ENCODE results near the gene DPP6. TPM values are rescaled to one million over a fixed set of nuclear protein-coding genes. Genes with fewer than 3 reads are reported as not detected.

Gene DPP6
- total RNA-seq, 2 experiments from 2014 or later, result not detected

DNA sequence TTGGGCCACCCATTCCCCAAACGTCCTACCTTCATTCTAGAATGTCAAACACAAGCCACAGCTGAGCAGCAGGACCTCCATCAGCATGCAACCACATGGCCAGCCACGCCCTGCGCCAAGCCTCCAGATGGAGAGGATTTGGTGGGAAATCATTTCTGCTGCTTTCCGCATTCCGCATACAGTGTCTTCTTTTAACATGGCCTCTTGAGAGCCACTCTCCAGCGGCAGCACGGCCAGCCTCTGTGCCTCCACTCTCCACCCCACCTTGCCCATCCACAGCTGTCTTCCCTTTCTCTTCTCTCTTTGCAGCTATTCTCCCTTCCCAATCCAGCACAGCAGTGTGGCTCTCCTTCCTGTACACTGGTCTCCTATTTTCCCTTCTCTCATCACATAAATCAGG is 561.6 kb downstream of the DPP6 start:
- TF ChIP-seq, protein P1, sequence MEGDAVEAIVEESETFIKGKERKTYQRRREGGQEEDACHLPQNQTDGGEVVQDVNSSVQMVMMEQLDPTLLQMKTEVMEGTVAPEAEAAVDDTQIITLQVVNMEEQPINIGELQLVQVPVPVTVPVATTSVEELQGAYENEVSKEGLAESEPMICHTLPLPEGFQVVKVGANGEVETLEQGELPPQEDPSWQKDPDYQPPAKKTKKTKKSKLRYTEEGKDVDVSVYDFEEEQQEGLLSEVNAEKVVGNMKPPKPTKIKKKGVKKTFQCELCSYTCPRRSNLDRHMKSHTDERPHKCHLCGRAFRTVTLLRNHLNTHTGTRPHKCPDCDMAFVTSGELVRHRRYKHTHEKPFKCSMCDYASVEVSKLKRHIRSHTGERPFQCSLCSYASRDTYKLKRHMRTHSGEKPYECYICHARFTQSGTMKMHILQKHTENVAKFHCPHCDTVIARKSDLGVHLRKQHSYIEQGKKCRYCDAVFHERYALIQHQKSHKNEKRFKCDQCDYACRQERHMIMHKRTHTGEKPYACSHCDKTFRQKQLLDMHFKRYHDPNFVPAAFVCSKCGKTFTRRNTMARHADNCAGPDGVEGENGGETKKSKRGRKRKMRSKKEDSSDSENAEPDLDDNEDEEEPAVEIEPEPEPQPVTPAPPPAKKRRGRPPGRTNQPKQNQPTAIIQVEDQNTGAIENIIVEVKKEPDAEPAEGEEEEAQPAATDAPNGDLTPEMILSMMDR (IDR thresholded peaks at IDR 0.05), result no peak
- peaks cover 3% of the 10 kb centered on the region for H3K9me3 Mint-ChIP-seq
- no peak overlapping the region for H3K4me3 Mint-ChIP-seq
- Histone ChIP-seq H3K27me3 (ENCODE audit: control insufficient read depth in 1 of 2, insufficient read depth in 2 of 2, low read length in 2 of 2) (no peaks in the 10 kb centered on the region), H3K36me3 (ENCODE audit: insufficient read depth, low read length) (no peaks in the 10 kb centered on the region), H3K27ac (ENCODE audit: low read depth in 1 of 2, low read length in 2 of 2) (no peak overlapping the region), H3K9me3 (ENCODE audit: control insufficient read depth in 1 of 2, insufficient read depth in 1 of 2, low read length in 2 of 2) (peaks cover 0 to 8% of the 10 kb centered on the region in 2 experiments), H3K4me3 (ENCODE audit: low read length) (no peak overlapping the region), H3K4me1 (ENCODE audit: insufficient read depth, low read length) (no peaks in the 10 kb centered on the region)
- H3K27ac Mint-ChIP-seq, result no peak overlapping the region
- ChIA-PET POLR2A (no interaction called here), CTCF (no interaction called here)
- H3K27me3 Mint-ChIP-seq, result no peaks in the 10 kb centered on the region
- DNase-seq (no peak), ATAC-seq (ENCODE audit: poor library complexity) (no peak)
- intact Hi-C loops (cut with DNase I, micrococcal nuclease), result no loop called here
- H3K36me3 Mint-ChIP-seq (ENCODE audit: low read depth), result no peaks in the 10 kb centered on the region
- H3K4me1 Mint-ChIP-seq (ENCODE audit: low read depth), result no peaks in the 10 kb centered on the region

DNA sequence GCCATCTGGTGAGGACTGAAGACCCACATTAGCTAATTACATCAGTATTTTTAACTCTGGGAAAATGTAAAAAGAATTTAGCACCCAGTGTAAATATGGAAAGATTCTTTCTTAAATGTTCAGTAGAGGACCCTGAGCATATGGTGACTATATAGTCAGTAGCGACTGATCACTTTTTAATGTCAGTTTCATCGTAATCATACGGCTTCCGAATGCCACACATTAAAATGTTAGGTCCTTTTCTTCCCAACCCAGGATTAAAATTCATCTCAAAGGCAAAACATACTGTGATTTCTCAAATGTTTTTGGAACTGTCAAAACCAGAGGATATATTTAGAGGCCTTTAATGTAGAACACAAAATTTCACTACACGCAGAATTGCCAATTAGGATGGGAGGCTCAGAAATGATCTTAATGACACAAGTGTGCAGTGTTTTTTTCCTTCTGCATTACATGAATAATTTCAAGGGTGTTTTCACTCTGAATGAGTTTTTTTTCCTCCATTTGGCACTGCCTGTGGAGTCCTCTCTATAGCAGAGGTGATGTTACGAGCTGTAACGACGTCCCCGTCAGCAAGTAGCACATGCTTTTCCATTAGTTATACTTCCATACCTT is 568.0 kb downstream of the DPP6 start:
- H3K27me3 ChIP-seq (ENCODE audit: control insufficient read depth in 1 of 2, insufficient read depth in 2 of 2, low read length in 2 of 2), result no peaks in the 10 kb centered on the region
- CTCF ChIA-PET, result no interaction called here
- H3K36me3 ChIP-seq (ENCODE audit: insufficient read depth, low read length), result no peaks in the 10 kb centered on the region
- peaks cover 4% of the 10 kb centered on the region for H3K9me3 Mint-ChIP-seq
- no peak overlapping the region for H3K4me3 Mint-ChIP-seq
- H3K27me3 Mint-ChIP-seq, result no peaks in the 10 kb centered on the region
- H3K27ac Mint-ChIP-seq, result no peak overlapping the region
- no peak overlapping the region for H3K4me3 ChIP-seq (ENCODE audit: low read length)
- TF ChIP-seq, protein P1 (IDR thresholded peaks at IDR 0.05), result no peak
- peaks cover 0 to 13% of the 10 kb centered on the region in 2 experiments for H3K9me3 ChIP-seq (ENCODE audit: control insufficient read depth in 1 of 2, insufficient read depth in 1 of 2, low read length in 2 of 2)
- no peaks in the 10 kb centered on the region for H3K4me1 ChIP-seq (ENCODE audit: insufficient read depth, low read length)
- intact Hi-C loops (cut with DNase I, micrococcal nuclease), result no loop called here
- H3K36me3 Mint-ChIP-seq (ENCODE audit: low read depth), result no peaks in the 10 kb centered on the region
- H3K4me1 Mint-ChIP-seq (ENCODE audit: low read depth), result no peaks in the 10 kb centered on the region
- ATAC-seq (ENCODE audit: poor library complexity) (no peak), DNase-seq (no peak)
- POLR2A ChIA-PET, result no interaction called here
- H3K27ac ChIP-seq (ENCODE audit: low read depth in 1 of 2, low read length in 2 of 2), result no peak overlapping the region

DNA sequence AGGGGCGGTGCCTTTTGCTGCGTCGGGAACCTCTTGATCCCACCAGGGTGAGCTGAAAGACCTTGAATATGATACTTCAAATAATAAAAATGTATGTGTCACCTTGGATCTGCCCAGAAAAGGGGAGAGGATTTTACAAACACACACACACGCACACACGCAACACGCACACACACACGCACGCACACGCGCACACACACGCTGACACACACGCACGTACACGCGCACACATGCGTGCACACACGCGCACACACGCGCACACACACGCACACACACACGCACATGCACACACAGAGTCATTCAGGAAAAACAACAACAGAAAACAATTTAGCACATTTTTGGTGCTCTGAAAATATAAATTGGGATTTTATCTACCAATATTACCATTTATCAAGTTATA is 571.2 kb downstream of the DPP6 start:
- no peaks in the 10 kb centered on the region for H3K4me1 ChIP-seq (ENCODE audit: insufficient read depth, low read length)
- ChIA-PET POLR2A (no interaction called here), CTCF (no interaction called here)
- TF ChIP-seq, protein P1 (IDR thresholded peaks at IDR 0.05), result no peak
- H3K4me3 ChIP-seq (ENCODE audit: low read length), result no peak overlapping the region
- Mint-ChIP-seq H3K9me3 (peaks cover 4% of the 10 kb centered on the region), H3K4me1 (ENCODE audit: low read depth) (no peaks in the 10 kb centered on the region), H3K27me3 (no peaks in the 10 kb centered on the region), H3K27ac (no peak overlapping the region), H3K4me3 (no peak overlapping the region), H3K36me3 (ENCODE audit: low read depth) (no peaks in the 10 kb centered on the region)
- ATAC-seq (ENCODE audit: poor library complexity), result no peak
- intact Hi-C loops (cut with DNase I, micrococcal nuclease), result no loop called here
- H3K27me3 ChIP-seq (ENCODE audit: control insufficient read depth in 1 of 2, insufficient read depth in 2 of 2, low read length in 2 of 2), result no peaks in the 10 kb centered on the region
- H3K9me3 ChIP-seq (ENCODE audit: control insufficient read depth in 1 of 2, insufficient read depth in 1 of 2, low read length in 2 of 2), result peaks cover 0 to 18% of the 10 kb centered on the region in 2 experiments
- DNase-seq, result no peak
- H3K36me3 ChIP-seq (ENCODE audit: insufficient read depth, low read length), result no peaks in the 10 kb centered on the region
- no peak overlapping the region for H3K27ac ChIP-seq (ENCODE audit: low read depth in 1 of 2, low read length in 2 of 2)

All from CD4-positive, alpha-beta T cell (primary cell).